Measurements from ENCODE around the gene PITPNC1. TPM values are rescaled to one million over a fixed set of nuclear protein-coding genes. Genes with fewer than 3 reads are reported as not detected.
"Not testable (repeated sequence)": the region's sequence is repeated elsewhere in the genome, so short reads cannot be mapped to it uniquely, and the experiment has no call there.

PITPNC1 gene
- total and polyA plus RNA-seq, 2 donors (not counting 1 experiment from before 2014, with no cell fraction given): 4.7 to 26.1 TPM

- Histone ChIP-seq H3K79me2 (ENCODE audit: control insufficient read depth, insufficient read depth, low read length) (no peaks in the 10 kb centered on the region), H3K27me3 (replicated peaks in 1 of 4; ENCODE audit: control extremely low read depth in 1 of 4, control insufficient read depth in 3 of 4, insufficient read depth in 4 of 4, low read length in 3 of 4) (peaks cover 0 to 4% (median 0%) of the 10 kb centered on the region in 4 experiments), H3K9ac (ENCODE audit: low read length) (no peak overlapping the region), H3K4me2 (replicated peaks; ENCODE audit: low read depth, low read length, poor library complexity, severe bottlenecking) (no peak overlapping the region), H2AFZ (ENCODE audit: insufficient read depth, low read depth, low read length, poor library complexity, severe bottlenecking) (no peak overlapping the region), H4K20me1 (ENCODE audit: control insufficient read depth, insufficient read depth, low read length, poor library complexity, severe bottlenecking) (no peaks in the 10 kb centered on the region), H3K9me3 (ENCODE audit: control extremely low read depth in 1 of 3, control insufficient read depth in 2 of 3, insufficient read depth in 1 of 3, low read length in 2 of 3) (no peaks in the 10 kb centered on the region), H3K36me3 (replicated peaks in 1 of 2; ENCODE audit: control extremely low read depth in 1 of 2, control insufficient read depth in 1 of 2, extremely low read depth in 1 of 2, insufficient read depth in 2 of 2, low read length in 1 of 2) (no peaks in the 10 kb centered on the region), H3K27ac (ENCODE audit: low read length in 2 of 2) (no peak overlapping the region), H3K4me3 (ENCODE audit: control extremely low read depth in 1 of 5, extremely low read depth in 1 of 5, insufficient read depth in 1 of 5, low read depth in 2 of 5, low read length in 4 of 5) (no peak overlapping the region), H3K4me1 (ENCODE audit: control insufficient read depth in 2 of 2, insufficient read depth in 2 of 2, low read length in 2 of 2) (no peaks in the 10 kb centered on the region)
- WGBS (ENCODE audit: insufficient coverage): 89% methylated on average over 1 of the region's 5 CpGs
- no peak overlapping the region for H3K27ac Mint-ChIP-seq
- H3K4me1 Mint-ChIP-seq: no peaks in the 10 kb centered on the region
- no peak for DNase-seq
- POLR2A ChIA-PET: no interaction called here
- no peaks in the 10 kb centered on the region for H3K9me3 Mint-ChIP-seq (ENCODE audit: insufficient read depth)
- CTCF ChIA-PET: interaction anchor here (1.3 to 3.4 kb wide), 2 partner anchors 10 to 13 kb away, joined by 7 to 16 read pairs; no protein-coding TSS in a partner anchor
- no peak overlapping the region for H3K4me3 Mint-ChIP-seq
- H3K27me3 Mint-ChIP-seq: peaks cover 3% of the 10 kb centered on the region
- no peak for TF ChIP-seq EZH2 (IDR thresholded peaks at IDR 0.05; ENCODE audit: borderline replicate concordance, insufficient read depth, low read depth, low read length, poor library complexity, severe bottlenecking)
- no peak for TF ChIP-seq CTCF (IDR thresholded peaks at IDR 0.05)
- no peak for ATAC-seq (ENCODE audit: low read depth)
- intact Hi-C loops (cut with micrococcal nuclease): no loop called here
These were observed 323.1 kb downstream of the PITPNC1 start for GRCh38 chr17:67700037-67700724.

GRCh38 chr17:67700725-67701119, 323.6 kb downstream of the PITPNC1 start:
- Histone ChIP-seq H3K27ac (ENCODE audit: low read length in 2 of 2) (no peak overlapping the region), H3K4me3 (ENCODE audit: control extremely low read depth in 1 of 5, extremely low read depth in 1 of 5, insufficient read depth in 1 of 5, low read depth in 2 of 5, low read length in 4 of 5) (no peak overlapping the region), H3K9ac (ENCODE audit: low read length) (no peak overlapping the region), H3K9me3 (ENCODE audit: control extremely low read depth in 1 of 3, control insufficient read depth in 2 of 3, insufficient read depth in 1 of 3, low read length in 2 of 3) (no peaks in the 10 kb centered on the region), H3K36me3 (replicated peaks in 1 of 2; ENCODE audit: control extremely low read depth in 1 of 2, control insufficient read depth in 1 of 2, extremely low read depth in 1 of 2, insufficient read depth in 2 of 2, low read length in 1 of 2) (no peaks in the 10 kb centered on the region), H3K4me1 (ENCODE audit: control insufficient read depth in 2 of 2, insufficient read depth in 2 of 2, low read length in 2 of 2) (no peaks in the 10 kb centered on the region), H3K79me2 (ENCODE audit: control insufficient read depth, insufficient read depth, low read length) (no peaks in the 10 kb centered on the region), H3K27me3 (replicated peaks in 1 of 4; ENCODE audit: control extremely low read depth in 1 of 4, control insufficient read depth in 3 of 4, insufficient read depth in 4 of 4, low read length in 3 of 4) (peaks cover 0 to 4% (median 0%) of the 10 kb centered on the region in 4 experiments), H3K4me2 (replicated peaks; ENCODE audit: low read depth, low read length, poor library complexity, severe bottlenecking) (no peak overlapping the region), H4K20me1 (ENCODE audit: control insufficient read depth, insufficient read depth, low read length, poor library complexity, severe bottlenecking) (no peaks in the 10 kb centered on the region), H2AFZ (ENCODE audit: insufficient read depth, low read depth, low read length, poor library complexity, severe bottlenecking) (no peak overlapping the region)
- Mint-ChIP-seq H3K4me3 (no peak overlapping the region), H3K4me1 (no peaks in the 10 kb centered on the region), H3K27ac (no peak overlapping the region), H3K27me3 (peaks cover 3% of the 10 kb centered on the region), H3K9me3 (ENCODE audit: insufficient read depth) (no peaks in the 10 kb centered on the region)
- intact Hi-C loops (cut with micrococcal nuclease): no loop called here
- TF ChIP-seq EZH2 (IDR thresholded peaks at IDR 0.05; ENCODE audit: borderline replicate concordance, insufficient read depth, low read depth, low read length, poor library complexity, severe bottlenecking): no peak
- no peak for TF ChIP-seq CTCF (IDR thresholded peaks at IDR 0.05)
- ATAC-seq (ENCODE audit: low read depth) (no peak), DNase-seq (no peak)
- CTCF ChIA-PET: no interaction called here
- WGBS (ENCODE audit: insufficient coverage): no CpG with 5 or more reads among the region's 1 CpG
- POLR2A ChIA-PET: no interaction called here

GRCh38 chr17:67702861-67703260, 325.8 kb downstream of the PITPNC1 start:
- ATAC-seq (ENCODE audit: low read depth); H3K4me3 Mint-ChIP-seq; H3K27ac Mint-ChIP-seq; H3K4me1 Mint-ChIP-seq; H3K27ac ChIP-seq (ENCODE audit: low read length in 2 of 2); H3K4me3 ChIP-seq (ENCODE audit: control extremely low read depth in 1 of 5, extremely low read depth in 1 of 5, insufficient read depth in 1 of 5, low read depth in 2 of 5, low read length in 4 of 5); H3K4me1 ChIP-seq (ENCODE audit: control insufficient read depth in 2 of 2, insufficient read depth in 2 of 2, low read length in 2 of 2); POLR2A ChIA-PET; H4K20me1 ChIP-seq (ENCODE audit: control insufficient read depth, insufficient read depth, low read length, poor library complexity, severe bottlenecking); DNase-seq; intact Hi-C loops (cut with micrococcal nuclease); H3K27me3 ChIP-seq (replicated peaks in 1 of 4; ENCODE audit: control extremely low read depth in 1 of 4, control insufficient read depth in 3 of 4, insufficient read depth in 4 of 4, low read length in 3 of 4); H3K36me3 ChIP-seq (replicated peaks in 1 of 2; ENCODE audit: control extremely low read depth in 1 of 2, control insufficient read depth in 1 of 2, extremely low read depth in 1 of 2, insufficient read depth in 2 of 2, low read length in 1 of 2); H2AFZ ChIP-seq (ENCODE audit: insufficient read depth, low read depth, low read length, poor library complexity, severe bottlenecking); H3K9me3 ChIP-seq (ENCODE audit: control extremely low read depth in 1 of 3, control insufficient read depth in 2 of 3, insufficient read depth in 1 of 3, low read length in 2 of 3); H3K4me2 ChIP-seq (replicated peaks; ENCODE audit: low read depth, low read length, poor library complexity, severe bottlenecking); H3K9ac ChIP-seq (ENCODE audit: low read length); H3K79me2 ChIP-seq (ENCODE audit: control insufficient read depth, insufficient read depth, low read length); H3K27me3 Mint-ChIP-seq; H3K9me3 Mint-ChIP-seq (ENCODE audit: insufficient read depth): not testable (repeated sequence)
- CTCF ChIA-PET: interaction anchor here (1.2 kb wide), 1 partner anchor 14 kb away, joined by 3 read pairs; no protein-coding TSS in a partner anchor
- 85% methylated on average over 6 of the region's 8 CpGs for WGBS (ENCODE audit: insufficient coverage)
